Esophagus squamous epithelium (tissue), 5 donors: ENCODE results near the gene IL2RG. TPM values are rescaled to one million over a fixed set of nuclear protein-coding genes. Genes with fewer than 3 reads are reported as not detected.

Experiments used
- DNase-seq: peaks from one replicate; lab custom pipeline; 2025; lab: John Stamatoyannopoulos, UW
- H3K27ac ChIP-seq, 4 donors: fragments of 200-600 bp; sonication (generic); one replicate each; pipeline ENCODE4 v1.5.1; 2016 to 2019; ENCODE audit warnings: mild to moderate bottlenecking in 1 of 4
- H3K27me3 ChIP-seq, 4 donors: fragments of 200-600 bp; sonication (generic); 1 replicate in 3 of 4; 2 replicates in 1 of 4; pipeline versions ENCODE4 v1.5.1 to v1.6.0; 2017 to 2021; ENCODE audit warnings: antibody characterized with exemption in 1 of 4
- H3K36me3 ChIP-seq, 3 donors: fragments of 200-600 bp; sonication (generic); one replicate each; pipeline ENCODE4 v1.5.1; 2016 to 2019
- H3K4me1 ChIP-seq, 3 donors: fragments of 200-600 bp; sonication (generic); one replicate each; pipeline ENCODE4 v1.5.1; 2017 to 2019
- H3K4me3 ChIP-seq, 4 donors: fragments of 200-600 bp; sonication (generic); 1 replicate in 3 of 4; 2 replicates in 1 of 4; pipeline ENCODE4 v1.5.1; 2016 to 2019; ENCODE audit warnings: mild to moderate bottlenecking in 2 of 4, moderate library complexity in 1 of 4
- H3K9me3 ChIP-seq, 3 donors: fragments of 200-600 bp; sonication (generic); one replicate each; pipeline ENCODE4 v1.5.1; 2016 to 2019
- CTCF ChIP-seq, 6 experiments: fragments of 450-650 bp in 4 of 6; fragments of 200-600 bp in 2 of 6; sonication (generic) in 2 of 6; IDR thresholded peaks; one replicate each; pipeline ENCODE4 v1.5.1; 2016 to 2019; ENCODE audit warnings: antibody characterized with exemption in 6 of 6, mild to moderate bottlenecking in 4 of 6, moderate library complexity in 4 of 6
- POLR2A ChIP-seq, 4 donors: fragments of 450-650 bp; IDR thresholded peaks; one replicate each; pipeline ENCODE4 v1.6.1; 2017; ENCODE audit warnings: antibody characterized with exemption in 4 of 4, mild to moderate bottlenecking in 4 of 4, moderate library complexity in 3 of 4
- WGBS, 2 donors: methylation state at CpG; one replicate each; pipeline ENCODE4 v1.1.5; 2018; 5-methylcytosine and 5-hydroxymethylcytosine counted together
- intact Hi-C: fragments of 100-400 bp; cut with DNase I; formaldehyde crosslinking; loops from one replicate; pipeline ENCODE4 v1.15.0; 2022
- total RNA-seq, 4 donors: library from RNA; depleted of rRNA; stranded (reverse); fragments of >200 nt; gene quantifications; one replicate each; pipeline ENCODE4 v1.1.0, GENCODE V29; 2016
- donor health status: DM: yes; HTN: yes; CAD: no.

IL2RG gene
- total RNA-seq, 4 donors from 2014 or later = 4.3 to 15.5 (median 8.8) TPM

- TF ChIP-seq CTCF (IDR thresholded peaks at IDR 0.05) = no peak
- no peak for TF ChIP-seq POLR2A (IDR thresholded peaks at IDR 0.05)
- peak overlapping the region; percentile 83 to 94 (median 88) for H3K27ac ChIP-seq
- H3K9me3 ChIP-seq = no peaks in the 10 kb centered on the region
- no peak for DNase-seq
- H3K4me3 ChIP-seq = peak overlapping the region; percentile 55 to 77 (median 70)
- 0 to 35% methylated on average over 5 to 13 of the region's 17 CpGs for WGBS, 2 donors
- H3K27me3 ChIP-seq = no peaks in the 10 kb centered on the region
- peaks cover 0 to 19% (median 4%) of the 10 kb centered on the region in 3 donors for H3K4me1 ChIP-seq
- peaks cover 0 to 37% (median 2%) of the 10 kb centered on the region in 3 donors for H3K36me3 ChIP-seq
- intact Hi-C loops = no loop called here
Observed at GRCh38 chrX:71118985-71119535, 7.7 kb upstream of the IL2RG start.

GRCh38 chrX:71118032-71118984 lies 6.9 kb upstream of the IL2RG start, which contains the start of gene MED12:
TSS of gene MED12 (plus strand) at chrX:71118596. CDS start at chrX:71118755, 159 bp downstream.
- H3K9me3 ChIP-seq = no peaks in the 10 kb centered on the region
- H3K4me1 ChIP-seq = peaks cover 0 to 19% (median 4%) of the 10 kb centered on the region in 3 donors
- peak within 1 kb of the TSS; percentile 55 to 77 (median 70) for H3K4me3 ChIP-seq
- no peaks in the 10 kb centered on the region for H3K27me3 ChIP-seq
- intact Hi-C loops = no loop called here
- DNase-seq = peak; percentile 22
- TF ChIP-seq POLR2A (IDR thresholded peaks at IDR 0.05) (peak in 1 of 4 donors; percentile 44), CTCF (IDR thresholded peaks at IDR 0.05) (no peak)
- H3K36me3 ChIP-seq = peaks cover 0 to 30% (median 0%) of the 10 kb centered on the region in 3 donors
- peak within 1 kb of the TSS; percentile 83 to 94 (median 88) for H3K27ac ChIP-seq
- WGBS, 2 donors = 5 to 32% methylated on average over 13 to 34 of the region's 56 CpGs

- WGBS, 2 donors = 80 to 81% methylated on average over 2 to 8 of the region's 10 CpGs
Observed at GRCh38 chrX:71117358-71117757, 6.0 kb upstream of the IL2RG start.

GRCh38 chrX:71111921-71112431 lies 599 bp upstream of the IL2RG start:
- H3K4me1 ChIP-seq = no peaks in the 10 kb centered on the region
- intact Hi-C loops = no loop called here
- TF ChIP-seq CTCF (IDR thresholded peaks at IDR 0.05) = no peak
- TF ChIP-seq POLR2A (IDR thresholded peaks at IDR 0.05) = no peak
- no peak for DNase-seq
- peak overlapping the region; percentile 45 to 69 (median 56) for H3K27ac ChIP-seq
- H3K27me3 ChIP-seq = no peaks in the 10 kb centered on the region
- H3K9me3 ChIP-seq = no peaks in the 10 kb centered on the region
- no peaks in the 10 kb centered on the region for H3K36me3 ChIP-seq
- WGBS, 2 donors = 47 to 48% methylated on average over 5 of the region's 5 CpGs
- H3K4me3 ChIP-seq = peak overlapping the region in 2 of 4 donors; percentile 24 to 52

More at GRCh38 chrX:71117358-71117757, 6.0 kb upstream of the IL2RG start:
- peaks cover 0 to 19% (median 4%) of the 10 kb centered on the region in 3 donors for H3K4me1 ChIP-seq
- DNase-seq = no peak
- intact Hi-C loops = no loop called here
- H3K9me3 ChIP-seq = no peaks in the 10 kb centered on the region
- peak overlapping the region in 1 of 4 donors; percentile 90 for H3K27ac ChIP-seq
- H3K36me3 ChIP-seq = peaks cover 0 to 20% (median 0%) of the 10 kb centered on the region in 3 donors
- H3K27me3 ChIP-seq = no peaks in the 10 kb centered on the region
- TF ChIP-seq POLR2A (IDR thresholded peaks at IDR 0.05) (no peak), CTCF (IDR thresholded peaks at IDR 0.05) (no peak)
- no peak overlapping the region for H3K4me3 ChIP-seq
